Brain pericyte (primary cell): ENCODE measurements around the gene HMMR.

ENCODE experiments used
- DNase-seq: peaks from one replicate; pipeline ENCODE4 v3.0.0-alpha.2; 2012; ENCODE audit warnings: low read depth, low spot score

HMMR gene

DNA sequence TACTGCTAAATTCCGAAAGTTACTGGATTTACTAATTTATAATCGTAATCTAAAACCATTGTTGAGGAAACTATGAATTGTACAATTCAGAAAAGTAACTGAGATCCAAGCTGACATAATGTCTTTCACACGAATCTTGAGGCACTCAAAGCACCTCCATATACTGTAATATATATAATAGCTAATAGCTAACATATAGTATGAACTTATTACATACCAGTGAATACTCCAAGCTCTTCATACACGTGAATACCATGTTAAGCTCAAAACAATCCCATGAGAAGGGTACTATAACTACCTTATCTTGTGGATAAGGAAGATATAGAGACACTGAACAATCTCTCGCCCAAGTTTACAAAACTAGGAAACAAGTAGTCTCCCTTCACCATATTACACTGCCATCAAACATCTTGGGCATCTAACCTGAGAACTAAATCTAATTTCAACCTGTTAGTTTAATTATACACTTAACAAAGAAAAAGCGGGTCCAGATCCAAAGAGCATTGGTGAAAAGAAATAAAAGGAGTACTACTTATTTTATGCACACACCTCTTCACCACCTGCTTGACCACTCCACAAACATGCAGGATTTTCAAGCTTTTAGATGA lies 1.6 kb upstream of the HMMR start:
- DNase-seq, result no peak

- no peak for DNase-seq
Observed at GRCh38 chr5:163459462-163459818, 992 bp upstream of the HMMR start.

GRCh38 chr5:163459819-163460561 lies 442 bp upstream of the HMMR start, which contains the start of gene NUDCD2:
Gene NUDCD2, minus strand, starts transcription at chr5:163460102. Its CDS starts 52 bp downstream, at chr5:163460050.
- DNase-seq, result peak; percentile 89

DNA sequence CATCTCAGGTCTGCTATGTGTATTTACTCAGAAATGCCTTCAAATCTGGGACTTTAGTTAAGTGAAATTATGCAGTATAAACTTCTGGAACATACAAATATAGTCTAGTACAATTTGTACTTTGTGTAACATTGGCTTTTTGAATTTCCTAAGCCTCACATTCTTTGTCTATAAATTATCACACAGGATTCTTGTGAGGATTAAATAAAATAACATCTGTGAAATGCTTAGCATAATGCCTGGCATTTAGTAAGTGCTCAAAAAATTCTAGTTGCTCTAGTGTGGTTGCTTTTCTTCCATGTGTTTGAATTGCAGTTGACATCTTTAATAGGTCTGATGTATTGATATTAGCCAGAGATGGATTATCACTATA lies 2.6 kb downstream of the HMMR start:
- no peak for DNase-seq

DNA sequence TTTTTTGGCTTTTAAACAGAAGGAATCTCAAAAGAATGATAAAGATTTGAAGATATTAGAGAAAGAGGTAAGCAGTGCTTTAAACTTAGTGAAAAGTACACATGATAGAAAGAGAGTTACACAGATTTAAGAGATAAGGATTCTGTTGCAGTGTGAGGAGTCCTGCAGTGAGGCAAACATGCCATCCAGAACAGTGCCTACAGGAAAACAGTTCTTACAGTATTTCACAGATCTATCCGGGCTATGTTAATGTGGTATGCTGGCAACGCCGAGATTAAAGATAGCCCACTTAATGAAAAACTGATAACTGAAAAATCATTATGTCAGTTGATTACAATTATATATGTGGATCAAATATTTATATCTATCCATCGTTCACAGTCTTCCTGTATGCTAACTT lies 7.2 kb downstream of the HMMR start:
- DNase-seq, result no peak

DNA sequence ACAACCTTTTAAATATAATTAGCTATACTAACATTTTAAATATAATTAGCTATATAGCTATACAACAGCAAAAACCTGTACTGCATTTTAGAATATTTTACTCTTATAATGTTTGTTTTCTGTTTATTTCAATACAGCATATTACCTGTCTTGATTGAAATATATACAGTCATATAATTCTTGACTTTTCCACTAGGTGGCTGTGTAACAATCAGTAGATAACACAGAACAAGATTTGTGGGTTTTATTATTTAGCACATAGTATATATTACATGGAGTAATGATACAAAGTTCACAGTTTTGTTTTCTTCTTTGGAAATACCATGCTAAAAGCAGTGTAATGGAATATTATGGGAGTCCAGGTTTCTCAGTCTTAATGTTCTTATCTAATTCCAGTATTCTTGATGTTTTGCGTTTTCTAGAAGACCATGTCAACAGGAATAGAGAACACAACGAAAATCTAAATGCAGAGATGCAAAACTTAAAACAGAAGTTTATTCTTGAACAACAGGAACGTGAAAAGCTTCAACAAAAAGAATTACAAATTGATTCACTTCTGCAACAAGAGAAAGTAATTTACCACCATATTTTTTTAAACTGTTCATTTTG lies 13.3 kb downstream of the HMMR start:
- DNase-seq, result no peak

DNA sequence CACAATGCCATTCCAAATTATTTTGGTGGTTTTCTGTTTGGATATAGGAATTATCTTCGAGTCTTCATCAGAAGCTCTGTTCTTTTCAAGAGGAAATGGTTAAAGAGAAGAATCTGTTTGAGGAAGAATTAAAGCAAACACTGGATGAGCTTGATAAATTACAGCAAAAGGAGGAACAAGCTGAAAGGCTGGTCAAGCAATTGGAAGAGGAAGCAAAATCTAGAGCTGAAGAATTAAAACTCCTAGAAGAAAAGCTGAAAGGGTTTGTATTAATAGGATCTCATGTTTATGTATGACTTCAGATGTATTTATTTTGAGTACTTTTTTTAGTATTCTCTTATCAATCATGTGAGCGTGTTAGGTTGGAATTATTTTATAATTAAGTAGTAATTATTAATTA lies 15.0 kb downstream of the HMMR start:
- DNase-seq, result no peak

GRCh38 chr5:163478126-163478981 lies 17.9 kb downstream of the HMMR start:
- no peak for DNase-seq

DNA sequence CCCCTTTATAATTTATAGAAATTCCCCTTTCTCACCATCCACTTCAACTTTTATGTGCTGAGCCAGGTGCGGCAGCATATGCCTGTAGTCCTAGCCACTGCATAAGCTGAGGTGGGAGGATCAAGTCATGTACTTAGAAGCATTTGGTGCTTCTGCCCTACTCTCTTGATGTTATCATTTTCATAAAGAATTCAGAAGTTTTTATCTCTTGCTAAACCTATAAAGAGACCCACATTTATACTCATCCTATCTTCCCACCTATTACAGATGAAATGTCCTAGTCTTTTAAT lies 18.5 kb downstream of the HMMR start:
- DNase-seq, result no peak

DNA sequence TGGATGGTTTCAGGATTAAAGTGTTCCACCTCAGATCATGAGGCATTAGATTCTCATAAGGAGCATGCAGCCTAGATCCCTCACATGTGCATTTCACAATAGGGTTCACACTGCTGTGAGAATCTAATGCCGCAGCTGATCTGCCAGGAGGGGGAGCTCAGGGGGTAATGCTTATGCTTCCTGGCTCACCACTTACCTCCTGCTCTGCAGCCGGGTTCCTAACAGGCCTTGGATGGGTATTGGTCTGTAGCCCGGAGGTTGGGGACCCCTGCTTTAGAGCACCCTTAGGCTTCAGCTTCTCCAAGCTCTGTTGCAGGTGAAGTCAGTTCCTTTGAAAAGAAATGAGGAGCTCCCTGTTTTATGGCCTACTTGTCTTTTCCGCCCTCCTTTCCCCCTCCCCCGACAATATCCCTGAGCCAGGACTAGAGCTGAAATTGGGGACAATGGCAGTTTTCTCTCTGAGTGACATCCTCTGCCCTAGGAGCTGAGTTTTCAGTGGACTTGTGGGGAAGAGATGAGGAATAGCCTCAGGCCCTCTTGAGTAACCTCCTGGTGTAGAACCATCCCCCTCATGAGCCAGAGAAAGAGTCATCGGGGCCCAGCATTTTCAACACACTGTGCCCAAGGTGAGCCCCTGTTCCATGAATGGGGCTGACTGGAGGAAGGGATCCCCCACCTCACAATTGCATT lies 28.8 kb downstream of the HMMR start:
- no peak for DNase-seq

DNA sequence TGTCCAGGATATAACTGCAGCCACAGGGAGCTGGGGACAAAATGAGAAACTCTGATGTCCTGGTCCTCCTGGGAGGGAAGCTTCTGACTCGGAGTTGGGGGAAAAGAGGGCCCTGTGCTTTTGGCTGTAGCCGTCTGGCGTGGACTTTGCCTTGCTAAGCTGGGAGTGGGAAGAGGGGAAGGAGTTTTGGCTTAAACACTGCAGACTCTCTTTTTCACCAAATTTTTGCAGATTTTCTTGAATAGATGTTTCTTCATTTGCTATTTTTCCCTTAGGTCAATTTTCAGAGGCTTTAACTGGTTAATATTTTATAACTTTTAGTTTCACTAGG lies 29.3 kb downstream of the HMMR start:
- DNase-seq, result no peak

DNA sequence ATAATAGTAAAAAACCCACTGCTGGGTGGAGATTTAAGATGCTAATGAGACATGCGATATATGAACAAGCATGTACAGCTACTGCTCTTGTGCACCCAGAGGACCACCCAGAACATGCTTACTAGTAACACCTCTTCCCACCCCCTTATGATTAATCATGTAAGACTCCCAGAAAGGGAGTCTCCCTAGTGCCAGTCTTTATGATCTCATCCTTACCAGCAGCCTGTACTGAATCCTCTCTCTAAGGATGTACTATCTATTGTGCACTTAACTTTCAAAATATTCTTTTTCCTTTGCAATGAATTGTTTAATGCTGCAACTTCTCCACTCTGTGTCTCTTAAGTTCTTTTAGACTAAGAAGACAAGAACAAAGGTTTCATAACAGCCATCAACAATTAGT lies 35.9 kb downstream of the HMMR start:
- DNase-seq, result no peak

- no peak for DNase-seq
Observed at GRCh38 chr5:163497315-163497714, 36.9 kb downstream of the HMMR start.

GRCh38 chr5:163498886-163499285 lies 38.5 kb downstream of the HMMR start:
- no peak for DNase-seq

- DNase-seq, result no peak
Observed at GRCh38 chr5:163502521-163502920, 42.1 kb downstream of the HMMR start.

DNA sequence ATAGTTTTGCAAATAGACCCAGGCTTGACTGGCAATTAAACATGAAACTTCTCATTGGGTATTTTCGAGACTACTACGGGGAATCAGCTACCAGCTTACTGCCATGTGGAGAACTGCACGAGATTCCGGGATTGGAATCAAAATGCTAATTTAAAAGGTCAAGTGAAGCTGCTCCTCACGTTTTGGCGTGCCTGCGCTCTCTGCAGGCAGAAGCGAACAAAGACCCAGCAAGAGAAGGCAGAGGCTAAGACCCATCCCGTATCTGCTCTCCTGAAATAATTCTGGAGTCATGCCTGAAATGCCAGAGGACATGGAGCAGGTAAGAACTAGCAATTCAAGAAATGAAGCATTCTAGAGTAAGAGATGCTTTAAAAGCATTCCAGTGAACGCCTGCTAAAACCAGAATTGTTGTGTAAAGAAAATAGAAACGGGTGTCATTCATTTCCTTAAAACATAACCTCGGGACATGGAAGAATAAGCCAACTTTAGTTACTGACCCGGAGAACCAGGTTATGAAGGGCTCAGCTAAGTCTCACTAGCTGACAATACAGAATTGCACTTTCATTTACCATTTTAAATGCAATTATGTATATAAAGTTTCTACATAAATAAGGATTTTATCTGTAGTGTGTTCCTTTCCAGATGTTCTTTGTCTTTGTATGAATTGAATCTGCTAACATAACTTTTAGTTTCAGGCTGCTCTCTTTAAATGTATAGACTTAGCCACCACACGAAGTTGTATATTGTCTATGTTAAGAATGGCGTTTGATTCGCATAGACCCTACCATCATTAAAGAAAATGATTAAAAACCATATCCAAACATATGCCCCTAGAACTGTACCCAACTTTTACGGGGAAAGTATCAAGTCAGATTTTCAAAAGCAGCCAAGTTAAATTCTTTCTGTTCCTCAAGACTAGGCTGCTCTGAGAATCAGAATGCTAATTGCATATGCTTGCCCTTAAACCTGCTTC lies 43.0 kb downstream of the HMMR start:
- DNase-seq, result peak; percentile 32

DNA sequence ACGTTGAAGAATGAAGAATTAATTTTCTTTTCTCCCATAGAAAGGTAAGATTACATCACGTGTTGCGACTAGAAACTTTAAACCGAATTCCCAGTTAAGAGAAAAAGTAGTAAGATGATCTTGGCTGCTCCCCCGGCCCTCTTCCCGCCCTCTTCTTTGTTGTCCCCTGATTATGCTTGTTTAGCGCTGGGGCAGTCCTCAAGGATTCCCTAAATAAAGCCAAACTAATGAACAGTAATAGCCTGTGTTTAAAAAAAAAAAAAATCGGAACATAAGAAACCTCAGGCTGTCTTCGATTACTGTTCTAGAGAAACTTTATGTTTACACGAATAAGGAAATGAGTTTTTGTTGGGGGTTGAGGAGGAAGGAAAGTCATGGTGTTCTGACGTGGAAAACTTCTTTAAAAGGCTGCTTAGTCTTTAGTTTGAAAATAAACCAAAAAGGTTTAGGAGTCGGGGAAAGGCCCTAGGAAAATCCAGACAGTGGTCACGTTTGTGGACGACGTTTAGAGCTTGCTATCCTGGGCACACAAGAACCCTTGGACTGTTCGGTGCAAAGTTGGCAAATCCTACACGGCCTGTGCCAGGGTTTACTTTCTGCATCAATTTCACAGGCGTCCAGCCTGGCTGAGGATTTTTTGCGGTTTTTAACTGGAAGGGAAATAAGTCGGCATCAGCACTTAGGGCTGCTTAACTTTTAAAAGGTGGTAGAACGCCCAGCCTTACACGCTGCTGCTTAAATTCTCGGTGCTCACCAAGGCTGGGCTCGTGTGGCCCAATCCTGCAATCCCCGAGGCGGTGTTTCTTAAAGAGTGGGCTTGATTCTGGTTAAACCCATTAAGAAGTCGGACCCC lies 43.9 kb downstream of the HMMR start:
- DNase-seq, result peak; percentile 21

GRCh38 chr5:163505049-163505367 lies 44.6 kb downstream of the HMMR start:
- DNase-seq, result no peak

DNA sequence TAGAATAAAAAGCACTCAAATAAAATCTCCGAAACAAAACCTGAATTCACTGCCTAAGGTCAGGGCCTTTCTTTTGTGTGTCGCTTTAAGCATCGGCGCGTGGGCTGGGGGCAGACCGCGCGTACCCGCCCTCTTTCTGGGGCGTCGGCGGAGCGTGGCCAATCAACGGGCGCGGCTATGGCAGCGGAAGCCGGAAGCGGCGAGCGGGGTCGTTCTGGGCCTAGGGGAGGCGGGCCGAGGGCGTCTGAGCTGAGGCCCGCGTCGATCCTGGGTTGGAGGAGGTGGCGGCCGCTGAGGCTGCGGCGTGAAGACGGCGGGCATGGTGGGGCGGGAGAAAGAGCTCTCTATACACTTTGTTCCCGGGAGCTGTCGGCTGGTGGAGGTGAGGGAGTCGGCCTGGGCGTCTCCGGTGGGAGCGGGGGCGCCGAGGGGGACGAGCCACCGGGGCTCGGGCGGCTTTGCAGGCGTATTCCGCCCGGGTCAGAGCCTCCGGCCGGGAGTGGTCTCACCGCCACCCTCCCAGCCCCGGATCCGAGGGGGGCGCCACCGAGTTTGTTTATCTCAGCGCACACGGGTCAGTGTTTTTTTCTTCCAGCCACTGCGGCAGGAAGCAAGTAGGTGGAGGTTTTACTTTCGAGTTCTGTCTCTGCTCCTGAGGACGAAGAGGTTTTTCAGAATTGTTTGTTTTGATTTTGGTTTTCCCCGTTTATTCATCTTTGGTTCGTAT lies 45.1 kb downstream of the HMMR start, which contains the start of gene MAT2B:
Gene MAT2B (plus strand): TSS at position 252 of the 727 bp plus-strand sequence. CDS start 68 bp downstream, at position 320.
- DNase-seq, result peak; percentile 82
